K562 (cell line): ENCODE results near the gene FANCG. TPM values are rescaled to one million over a fixed set of nuclear protein-coding genes. Genes with fewer than 3 reads are reported as not detected.

Source experiments
- BMI1 ChIP-seq: fragments of 150-350 bp; IDR thresholded peaks from 2 replicates; pipeline ENCODE4 v1.6.1; 2014; ENCODE audit warnings: low read length
- BRD4 ChIP-seq: fragments of 200-600 bp; sonication (generic); IDR thresholded peaks from 2 replicates; pipeline ENCODE4 v1.6.1; 2017; ENCODE audit warnings: inconsistent platforms
- KLF16 ChIP-seq: IDR thresholded peaks from 2 replicates; pipeline ENCODE4 v1.6.1; 2016; ENCODE audit warnings: antibody characterized with exemption
- LARP7 ChIP-seq: fragments of 450-650 bp; IDR thresholded peaks from 2 replicates; pipeline ENCODE4 v1.6.1; 2016
- MAFG ChIP-seq: fragments of 450-650 bp; conservative IDR thresholded peaks from 2 replicates; pipeline ENCODE4 v1.6.1; 2016; ENCODE audit warnings: missing genetic modification characterization, missing compliant biosample characterization
- PML ChIP-seq: IDR thresholded peaks from 2 replicates; pipeline ENCODE4 v1.6.1; 2012; ENCODE audit warnings: low read length, inconsistent platforms
- POU5F1 ChIP-seq: fragments of 150-350 bp; IDR thresholded peaks from 2 replicates; pipeline ENCODE4 v1.6.1; 2014; ENCODE audit warnings: borderline replicate concordance, low read length, low read depth, mild to moderate bottlenecking; ENCODE audit not compliant: partially characterized antibody
- PURB ChIP-seq: sonication (generic); formaldehyde crosslinking; IDR thresholded peaks from 2 replicates; pipeline ENCODE4 v1.9.0; 2021; ENCODE audit warnings: low read depth, mild to moderate bottlenecking, missing genetic modification reagents
- RFX1 ChIP-seq: fragments of 450-650 bp; IDR thresholded peaks from 2 replicates; pipeline ENCODE4 v1.6.1; 2016; ENCODE audit warnings: mild to moderate bottlenecking, moderate library complexity
- SIN3A ChIP-seq, 2 experiments: fragments of 150-350 bp in 1 of 2; IDR thresholded peaks; 2 replicates each; pipeline ENCODE4 v1.6.1; 2011 to 2016; ENCODE audit warnings: borderline replicate concordance in 2 of 2, low read depth in 2 of 2, low read length in 2 of 2, mild to moderate bottlenecking in 2 of 2, moderate library complexity in 2 of 2; ENCODE audit not compliant: control insufficient read depth in 1 of 2
- SREBF2 ChIP-seq: sonication (generic); formaldehyde crosslinking; IDR thresholded peaks from 2 replicates; pipeline ENCODE4 v1.4.0; 2020; ENCODE audit warnings: mild to moderate bottlenecking, missing genetic modification reagents
- ZNF124 ChIP-seq: sonication (generic); formaldehyde crosslinking; IDR thresholded peaks from 2 replicates; pipeline ENCODE4 v1.8.1; 2022; ENCODE audit warnings: missing genetic modification reagents
- ZNF146 ChIP-seq: IDR thresholded peaks from one replicate; pipeline ENCODE4 v1.6.1; 2018; ENCODE audit warnings: missing compliant biosample characterization; ENCODE audit not compliant: unreplicated experiment
- ZNF24 ChIP-seq: fragments of 450-650 bp; IDR thresholded peaks from 2 replicates; pipeline ENCODE4 v1.6.1; 2016
- ZNF408 ChIP-seq: fragments of 250-450 bp; sonication (Bioruptor Pico); IDR thresholded peaks from 2 replicates; pipeline ENCODE4 v1.4.0; 2020; ENCODE audit warnings: low read depth, mild to moderate bottlenecking, moderate library complexity
- polyA plus RNA-seq, 8 experiments: library from polyadenylated mRNA; depleted of rRNA in 4 of 8; stranded (reverse) in 5 of 8; unstranded in 3 of 8; fragments of >200 nt; fragmentation: Nextera tagmentation in 2 of 8; fragmentation: Illumina TruSeq in 1 of 8; extraction: Ambion mirVana in 2 of 8; extraction: Trizol in 1 of 8; gene quantifications; 2 replicates each; pipeline versions ENCODE4 v1.2.1 to v1.2.3, GENCODE V29; 2011 to 2014; ENCODE audit warnings: inconsistent platforms in 1 of 8, missing spikeins in 1 of 8
- total RNA-seq, 7 experiments: library from RNA; depleted of rRNA in 6 of 7; stranded (reverse); fragments of >200 nt in 6 of 7; fragmentation: Illumina TruSeq in 2 of 7; extraction: Trizol in 2 of 7; gene quantifications; 2 replicates each; pipeline versions ENCODE4 v1.2.1 to v1.2.3, GENCODE V29; 2011 to 2021; ENCODE audit warnings: low replicate concordance in 1 of 7
- TF ChIP-seq, protein P1 (sequence below): sonication (generic); formaldehyde crosslinking; IDR thresholded peaks from 2 replicates; pipeline ENCODE4 v1.8.1; 2022; ENCODE audit warnings: missing genetic modification reagents
- TF ChIP-seq, protein P2 (sequence below): IDR thresholded peaks from 2 replicates; pipeline ENCODE4 v1.6.1; 2012; ENCODE audit warnings: low read depth, low read length, improper control_type of control experiment, borderline replicate concordance
- TF ChIP-seq, protein P3 (sequence below): fragments of 250-450 bp; sonication (Bioruptor Pico); IDR thresholded peaks from 2 replicates; pipeline ENCODE4 v1.4.0; 2020

Gene FANCG
- total and polyA plus RNA-seq, 9 of the 15 experiments (the other 6 are each of a cell fraction or from before 2014, with no cell fraction given), result 7.5 to 43.9 (median 31.0) TPM

DNA sequence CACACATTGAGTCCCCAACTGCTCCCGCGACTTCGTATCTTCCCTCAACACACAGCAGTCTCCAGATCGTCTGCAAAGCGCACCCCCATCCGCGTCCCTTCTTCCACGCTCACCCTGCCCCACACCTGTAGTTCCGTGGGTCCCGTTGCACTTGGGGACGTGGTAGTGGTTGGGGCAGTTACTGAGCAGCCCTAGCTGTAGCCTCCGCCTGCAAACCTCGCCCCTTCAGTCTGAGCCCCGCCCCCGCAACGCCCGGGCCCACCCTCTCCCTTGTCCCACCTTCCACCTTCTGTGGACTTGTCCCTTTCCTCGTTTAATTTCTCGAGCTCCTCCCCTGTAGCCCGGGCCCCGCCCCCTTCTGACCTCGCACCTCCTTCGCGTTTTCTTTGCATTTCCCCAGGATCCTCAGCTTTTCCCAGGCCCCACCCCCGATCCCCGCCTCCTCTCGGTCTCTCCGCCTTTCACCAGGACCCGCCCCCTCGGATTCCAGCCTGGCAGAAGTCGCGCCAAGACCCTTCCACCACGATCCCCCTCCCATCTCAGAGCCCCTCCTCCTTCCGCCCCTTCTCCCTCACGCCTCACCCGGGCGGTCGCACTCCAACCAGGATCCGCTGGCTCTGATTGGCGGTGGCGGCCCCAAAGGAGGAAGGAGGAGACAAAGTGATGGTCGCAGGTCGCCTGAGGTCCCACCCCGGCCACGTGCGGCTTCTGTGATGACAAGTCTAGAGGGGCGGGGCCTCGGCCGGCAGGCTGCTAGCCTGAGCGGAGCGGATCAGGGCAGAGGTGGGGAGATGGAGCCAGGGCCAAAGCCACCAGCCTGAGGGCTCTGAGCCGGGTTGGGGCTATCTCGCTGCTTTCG is 36.2 kb upstream of the FANCG start, which contains the start of gene ATOSB (continued):
- peak in 1 of 2 experiments; percentile 73; a peak in 2 of 4 replicates for TF ChIP-seq SIN3A (IDR thresholded peaks at IDR 0.05; ENCODE audit: borderline replicate concordance in 2 of 2, control insufficient read depth in 1 of 2, low read depth in 2 of 2, low read length in 2 of 2)
- no peak for TF ChIP-seq BRD4
- TF ChIP-seq ZNF24, result no peak
- no peak for TF ChIP-seq ZNF124 (CRISPR knock-in tag)
- TF ChIP-seq RFX1, result no peak
- TF ChIP-seq PURB (CRISPR knock-in tag), result no peak
- TF ChIP-seq, protein P1, sequence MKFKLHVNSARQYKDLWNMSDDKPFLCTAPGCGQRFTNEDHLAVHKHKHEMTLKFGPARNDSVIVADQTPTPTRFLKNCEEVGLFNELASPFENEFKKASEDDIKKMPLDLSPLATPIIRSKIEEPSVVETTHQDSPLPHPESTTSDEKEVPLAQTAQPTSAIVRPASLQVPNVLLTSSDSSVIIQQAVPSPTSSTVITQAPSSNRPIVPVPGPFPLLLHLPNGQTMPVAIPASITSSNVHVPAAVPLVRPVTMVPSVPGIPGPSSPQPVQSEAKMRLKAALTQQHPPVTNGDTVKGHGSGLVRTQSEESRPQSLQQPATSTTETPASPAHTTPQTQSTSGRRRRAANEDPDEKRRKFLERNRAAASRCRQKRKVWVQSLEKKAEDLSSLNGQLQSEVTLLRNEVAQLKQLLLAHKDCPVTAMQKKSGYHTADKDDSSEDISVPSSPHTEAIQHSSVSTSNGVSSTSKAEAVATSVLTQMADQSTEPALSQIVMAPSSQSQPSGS (CRISPR knock-in tag), result no peak
- TF ChIP-seq BMI1, result no peak
- no peak for TF ChIP-seq LARP7
- TF ChIP-seq KLF16, result 0 out of 2 replicates have a peak, but pooled peaks have one; percentile 41
- TF ChIP-seq, protein P2, sequence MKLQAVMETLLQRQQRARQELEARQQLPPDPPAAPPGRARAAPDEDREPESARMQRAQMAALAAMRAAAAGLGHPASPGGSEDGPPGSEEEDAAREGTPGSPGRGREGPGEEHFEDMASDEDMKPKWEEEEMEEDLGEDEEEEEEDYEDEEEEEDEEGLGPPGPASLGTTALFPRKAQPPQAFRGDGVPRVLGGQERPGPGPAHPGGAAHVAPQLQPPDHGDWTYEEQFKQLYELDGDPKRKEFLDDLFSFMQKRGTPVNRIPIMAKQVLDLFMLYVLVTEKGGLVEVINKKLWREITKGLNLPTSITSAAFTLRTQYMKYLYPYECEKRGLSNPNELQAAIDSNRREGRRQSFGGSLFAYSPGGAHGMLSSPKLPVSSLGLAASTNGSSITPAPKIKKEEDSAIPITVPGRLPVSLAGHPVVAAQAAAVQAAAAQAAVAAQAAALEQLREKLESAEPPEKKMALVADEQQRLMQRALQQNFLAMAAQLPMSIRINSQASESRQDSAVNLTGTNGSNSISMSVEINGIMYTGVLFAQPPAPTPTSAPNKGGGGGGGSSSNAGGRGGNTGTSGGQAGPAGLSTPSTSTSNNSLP, result no peak
- TF ChIP-seq POU5F1, result no peak
- TF ChIP-seq ZNF408 (CRISPR knock-in tag), result no peak
- no peak for TF ChIP-seq SREBF2 (CRISPR knock-in tag)
- no peak for TF ChIP-seq PML
- TF ChIP-seq ZNF146, result no peak
- TF ChIP-seq, protein P3, sequence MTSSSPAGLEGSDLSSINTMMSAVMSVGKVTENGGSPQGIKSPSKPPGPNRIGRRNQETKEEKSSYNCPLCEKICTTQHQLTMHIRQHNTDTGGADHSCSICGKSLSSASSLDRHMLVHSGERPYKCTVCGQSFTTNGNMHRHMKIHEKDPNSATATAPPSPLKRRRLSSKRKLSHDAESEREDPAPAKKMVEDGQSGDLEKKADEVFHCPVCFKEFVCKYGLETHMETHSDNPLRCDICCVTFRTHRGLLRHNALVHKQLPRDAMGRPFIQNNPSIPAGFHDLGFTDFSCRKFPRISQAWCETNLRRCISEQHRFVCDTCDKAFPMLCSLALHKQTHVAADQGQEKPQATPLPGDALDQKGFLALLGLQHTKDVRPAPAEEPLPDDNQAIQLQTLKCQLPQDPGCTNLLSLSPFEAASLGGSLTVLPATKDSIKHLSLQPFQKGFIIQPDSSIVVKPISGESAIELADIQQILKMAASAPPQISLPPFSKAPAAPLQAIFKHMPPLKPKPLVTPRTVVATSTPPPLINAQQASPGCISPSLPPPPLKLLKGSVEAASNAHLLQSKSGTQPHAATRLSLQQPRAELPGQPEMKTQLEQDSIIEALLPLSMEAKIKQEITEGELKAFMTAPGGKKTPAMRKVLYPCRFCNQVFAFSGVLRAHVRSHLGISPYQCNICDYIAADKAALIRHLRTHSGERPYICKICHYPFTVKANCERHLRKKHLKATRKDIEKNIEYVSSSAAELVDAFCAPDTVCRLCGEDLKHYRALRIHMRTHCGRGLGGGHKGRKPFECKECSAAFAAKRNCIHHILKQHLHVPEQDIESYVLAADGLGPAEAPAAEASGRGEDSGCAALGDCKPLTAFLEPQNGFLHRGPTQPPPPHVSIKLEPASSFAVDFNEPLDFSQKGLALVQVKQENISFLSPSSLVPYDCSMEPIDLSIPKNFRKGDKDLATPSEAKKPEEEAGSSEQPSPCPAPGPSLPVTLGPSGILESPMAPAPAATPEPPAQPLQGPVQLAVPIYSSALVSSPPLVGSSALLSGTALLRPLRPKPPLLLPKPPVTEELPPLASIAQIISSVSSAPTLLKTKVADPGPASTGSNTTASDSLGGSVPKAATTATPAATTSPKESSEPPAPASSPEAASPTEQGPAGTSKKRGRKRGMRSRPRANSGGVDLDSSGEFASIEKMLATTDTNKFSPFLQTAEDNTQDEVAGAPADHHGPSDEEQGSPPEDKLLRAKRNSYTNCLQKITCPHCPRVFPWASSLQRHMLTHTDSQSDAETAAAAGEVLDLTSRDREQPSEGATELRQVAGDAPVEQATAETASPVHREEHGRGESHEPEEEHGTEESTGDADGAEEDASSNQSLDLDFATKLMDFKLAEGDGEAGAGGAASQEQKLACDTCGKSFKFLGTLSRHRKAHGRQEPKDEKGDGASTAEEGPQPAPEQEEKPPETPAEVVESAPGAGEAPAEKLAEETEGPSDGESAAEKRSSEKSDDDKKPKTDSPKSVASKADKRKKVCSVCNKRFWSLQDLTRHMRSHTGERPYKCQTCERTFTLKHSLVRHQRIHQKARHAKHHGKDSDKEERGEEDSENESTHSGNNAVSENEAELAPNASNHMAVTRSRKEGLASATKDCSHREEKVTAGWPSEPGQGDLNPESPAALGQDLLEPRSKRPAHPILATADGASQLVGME, result no peak
- TF ChIP-seq MAFG, result no peak
